Measurements from ENCODE around the gene SCN5A.

The SCN5A gene

DNA sequence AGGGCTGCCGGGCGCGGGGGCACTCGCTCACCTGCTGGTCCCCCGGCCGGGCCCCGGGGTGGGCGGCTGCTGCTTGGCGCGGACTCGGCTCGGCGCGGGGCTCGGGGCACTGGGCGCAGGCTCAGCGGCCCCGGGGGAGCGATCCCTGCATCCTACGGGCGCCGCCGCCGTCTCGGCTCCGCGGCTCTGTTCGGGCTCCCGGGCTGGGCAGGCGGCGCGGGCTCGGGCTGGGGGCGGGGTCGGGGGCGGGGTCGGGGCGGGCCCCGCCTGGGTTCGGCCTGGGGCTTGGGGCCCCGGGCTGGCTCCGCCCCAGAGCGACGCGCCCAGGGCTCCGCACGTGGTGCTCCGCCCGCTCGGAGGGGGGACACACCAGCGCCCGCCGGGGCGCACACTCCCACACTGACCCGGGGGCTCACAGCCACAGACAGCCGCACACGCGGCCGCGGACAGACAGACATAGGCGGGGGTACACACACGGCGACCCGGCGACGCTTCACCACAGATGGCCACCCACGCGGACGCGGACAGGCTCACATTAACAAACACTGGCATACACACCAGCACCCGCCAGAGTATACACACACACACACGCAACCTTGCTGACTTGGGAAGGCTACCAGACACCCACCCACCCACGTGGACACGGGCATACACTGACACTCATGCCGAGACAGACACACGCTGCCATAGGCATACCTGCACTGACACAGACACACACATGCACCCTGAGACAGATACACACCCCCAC is at the start of gene SCN5A:
TSS of gene SCN5A (minus strand) at position 188 of the 748 bp plus-strand sequence. CDS start 16,380 bp downstream, outside the sequence.
- peak in 1 of 2 experiments; percentile 47 for DNase-seq

DNA sequence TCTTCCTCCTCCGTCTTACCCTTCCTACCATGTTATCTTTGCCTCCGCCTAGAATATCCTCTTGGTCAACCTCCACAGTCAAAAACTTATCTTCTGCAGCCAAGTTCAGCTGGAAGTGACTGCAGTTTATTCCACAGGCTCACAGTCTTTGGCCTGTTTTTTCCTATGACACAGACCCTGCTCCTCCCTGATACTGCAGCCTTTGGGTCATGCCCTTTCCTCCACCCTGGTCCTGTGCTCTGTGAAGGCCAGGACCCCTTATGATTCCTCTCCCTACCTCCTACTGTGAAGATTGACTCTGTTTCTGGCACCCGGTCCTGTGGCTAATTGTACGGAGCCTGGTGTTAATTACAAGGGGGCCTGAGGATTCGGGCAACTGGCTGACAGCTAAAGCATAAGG is 49.3 kb upstream of the SCN5A start:
- DNase-seq, result no peak

DNA sequence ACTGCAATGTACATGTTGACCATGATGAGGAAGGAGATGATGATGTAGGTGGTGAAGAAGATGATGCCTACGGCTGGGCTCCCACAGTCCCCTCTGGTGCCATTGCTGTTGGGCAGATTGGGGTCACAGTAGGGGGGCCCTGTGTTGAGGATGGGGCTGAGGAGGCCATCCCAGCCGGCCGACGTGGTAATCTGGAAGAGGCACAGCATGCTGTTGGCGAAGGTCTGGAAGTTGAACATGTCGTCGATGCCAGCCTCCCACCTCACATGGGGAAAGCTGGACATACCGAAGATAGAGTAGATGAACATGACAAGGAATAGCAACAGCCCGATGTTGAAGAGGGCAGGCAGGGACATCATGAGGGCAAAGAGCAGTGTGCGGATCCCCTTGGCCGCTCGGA is 48.6 kb upstream of the SCN5A start:
- DNase-seq, result no peak

DNA sequence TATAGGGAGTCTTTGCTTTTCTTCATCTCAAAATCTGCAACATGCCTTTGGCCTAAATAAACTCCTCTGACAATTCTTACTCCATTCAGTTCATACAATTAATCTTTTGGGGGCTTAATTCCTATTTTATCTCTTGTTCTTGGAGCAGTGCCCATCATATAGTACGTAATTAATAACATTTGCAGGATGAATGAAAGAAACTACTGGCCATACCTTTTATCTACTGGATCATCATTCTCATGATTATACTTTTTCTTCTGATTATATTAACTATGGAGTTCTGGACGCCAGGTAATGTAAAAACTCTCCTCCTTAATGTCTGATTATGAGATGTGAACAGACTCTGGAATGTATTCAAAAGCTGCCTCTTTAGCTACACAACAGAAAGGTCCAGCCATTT is 46.5 kb upstream of the SCN5A start:
- no peak for DNase-seq

DNA sequence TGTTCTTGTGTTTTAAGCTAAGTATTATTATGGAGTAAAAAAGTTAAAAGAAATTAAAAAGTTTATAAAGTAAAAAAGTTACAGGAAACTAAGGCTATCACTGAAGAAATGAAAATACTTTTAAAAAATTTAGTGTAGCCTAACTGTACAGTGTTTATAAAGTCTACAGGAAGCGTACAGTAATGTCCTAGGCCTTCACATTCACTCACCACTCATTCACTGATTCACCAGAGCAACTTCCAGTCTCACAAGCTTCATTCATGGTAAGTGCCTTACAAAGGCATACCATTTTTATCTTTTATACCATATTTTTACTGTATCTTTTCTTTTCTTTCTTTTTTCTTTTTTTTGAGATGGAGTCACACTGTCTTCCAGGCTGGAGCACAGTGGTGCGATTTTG is 40.7 kb upstream of the SCN5A start:
- DNase-seq, result no peak

DNA sequence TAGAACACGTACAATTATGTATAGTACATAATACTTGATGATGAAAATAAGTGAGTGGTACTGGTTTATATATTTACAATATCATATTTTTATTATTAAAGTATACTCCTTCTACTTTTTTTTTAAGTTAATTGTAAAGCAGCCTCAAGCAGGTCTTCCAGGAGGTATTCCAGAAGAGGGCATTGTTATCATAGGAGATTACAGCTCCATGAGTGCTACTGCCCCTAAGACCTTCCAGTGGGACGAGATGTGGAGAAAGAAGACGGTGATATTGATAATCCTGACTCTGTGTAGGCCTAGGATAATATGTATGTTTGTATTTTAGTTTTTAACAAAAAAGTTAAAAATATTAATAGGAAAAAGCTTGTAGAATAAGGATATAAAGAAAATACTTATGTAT is 40.3 kb upstream of the SCN5A start:
- DNase-seq, result no peak

DNA sequence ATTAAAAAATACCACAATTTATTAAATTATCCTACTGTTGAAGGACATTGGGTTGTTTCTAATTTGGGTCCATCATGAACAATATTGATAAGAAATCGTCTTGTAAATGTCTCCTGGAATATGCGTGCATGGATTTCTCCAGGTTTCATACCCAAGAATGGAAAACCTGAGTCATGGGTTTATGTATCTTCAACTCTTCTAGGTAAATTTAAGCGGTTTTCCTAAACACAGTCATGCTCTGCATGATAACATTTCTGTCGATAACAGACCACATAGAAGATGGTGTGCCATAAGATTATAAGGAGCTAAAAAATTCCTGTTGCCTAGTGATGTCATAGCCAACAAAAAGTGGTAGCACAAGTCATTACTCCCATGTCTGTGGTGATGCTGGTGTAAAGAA is 39.9 kb upstream of the SCN5A start:
- DNase-seq, result no peak

DNA sequence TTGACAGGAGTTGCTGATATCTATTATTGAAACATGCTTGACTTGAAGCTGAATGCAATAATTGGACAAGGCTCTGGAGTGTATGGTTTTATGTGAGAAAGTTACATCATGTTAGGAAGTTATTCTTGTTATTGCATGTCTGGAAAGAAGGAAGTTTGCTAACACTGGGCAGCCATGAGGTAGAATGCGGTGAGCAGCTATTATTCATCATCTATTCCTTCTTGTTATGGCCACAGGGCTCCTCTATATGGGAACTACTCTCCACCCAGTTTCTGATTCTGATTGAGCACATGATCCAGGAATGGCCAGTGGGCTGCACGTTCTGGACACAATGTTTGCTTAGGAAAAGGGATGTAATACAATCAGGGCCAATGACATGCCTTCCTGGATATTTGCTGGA is 37.8 kb upstream of the SCN5A start:
- DNase-seq, result no peak

DNA sequence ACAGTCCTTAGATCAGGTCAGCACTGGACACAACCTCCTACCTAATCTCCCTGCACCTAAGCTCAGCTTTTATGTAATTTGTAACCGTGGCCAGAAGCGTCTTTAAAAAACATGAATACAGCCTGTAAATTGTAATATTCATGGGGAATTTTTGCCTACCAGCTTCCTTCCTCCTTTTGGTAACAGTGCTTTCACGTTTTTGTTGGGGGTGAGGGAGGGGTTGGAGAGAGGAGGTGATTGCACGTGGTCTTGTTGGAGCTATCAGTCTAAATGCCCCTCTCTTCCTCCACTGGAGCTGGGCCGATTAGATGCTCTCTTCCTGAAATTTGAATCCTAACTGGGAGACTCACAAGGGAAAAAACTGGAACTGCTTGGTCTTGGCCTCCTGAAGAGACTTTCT is 35.1 kb upstream of the SCN5A start:
- DNase-seq, result no peak

DNA sequence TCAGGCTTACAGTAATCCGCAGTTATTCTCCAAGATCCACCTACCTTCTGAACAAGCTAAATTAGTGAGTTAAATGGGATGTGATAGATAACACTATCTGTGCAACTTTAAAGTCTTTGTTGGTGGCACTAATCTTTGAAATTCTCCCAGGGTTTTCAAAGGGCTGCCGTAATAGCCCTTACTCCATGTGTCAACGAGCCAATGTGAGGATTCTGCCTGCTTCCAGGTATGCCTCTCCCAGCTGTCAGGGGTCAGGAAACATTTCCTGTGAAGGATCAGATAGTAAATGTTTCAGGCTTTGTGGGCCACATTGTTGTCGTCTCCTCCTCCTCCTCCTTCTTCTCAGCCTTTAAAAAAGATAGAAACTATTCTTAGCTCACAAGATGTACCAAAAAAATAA is 20.2 kb upstream of the SCN5A start:
- DNase-seq, result no peak

DNA sequence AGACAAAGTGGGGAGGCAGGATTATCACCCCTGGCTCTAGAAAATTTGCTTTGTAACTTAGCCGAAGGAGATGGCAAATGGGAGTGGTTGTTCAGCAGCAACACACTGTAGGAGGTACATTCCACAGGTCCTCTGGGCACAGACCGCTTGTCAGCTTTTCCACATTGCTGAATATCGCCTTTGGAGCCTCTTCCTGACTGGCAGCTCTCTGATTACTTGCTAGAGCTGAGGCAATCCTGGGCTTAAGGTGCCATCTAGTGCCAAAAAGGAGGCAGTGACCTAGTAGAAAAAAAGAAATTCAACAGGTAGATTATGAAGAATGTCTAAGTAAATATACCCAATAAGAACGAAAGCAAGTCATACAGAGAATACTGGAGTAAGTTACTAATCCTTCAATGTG is 13.1 kb upstream of the SCN5A start:
- DNase-seq, result peak in 1 of 2 experiments; percentile 1

DNA sequence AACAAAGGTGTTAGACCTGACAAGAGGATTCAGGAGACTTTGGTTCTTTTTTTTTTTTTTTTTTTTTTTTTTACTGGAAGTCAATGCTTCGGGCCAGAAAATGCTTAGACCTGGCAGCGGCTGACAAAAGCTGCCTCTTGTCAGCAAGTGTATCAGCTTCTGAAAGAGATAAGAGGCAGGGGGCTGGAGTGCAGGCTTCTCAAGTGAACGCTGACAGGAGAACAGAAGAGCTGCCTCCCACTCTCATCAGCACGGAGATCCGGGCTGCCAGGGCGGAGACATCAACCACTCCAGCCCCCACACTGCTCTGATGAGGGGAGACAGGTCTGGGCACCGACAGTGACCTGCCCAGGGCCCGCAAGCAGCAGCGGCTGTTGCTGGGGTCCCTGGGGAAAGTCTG is 9.4 kb upstream of the SCN5A start:
- no peak for DNase-seq

DNA sequence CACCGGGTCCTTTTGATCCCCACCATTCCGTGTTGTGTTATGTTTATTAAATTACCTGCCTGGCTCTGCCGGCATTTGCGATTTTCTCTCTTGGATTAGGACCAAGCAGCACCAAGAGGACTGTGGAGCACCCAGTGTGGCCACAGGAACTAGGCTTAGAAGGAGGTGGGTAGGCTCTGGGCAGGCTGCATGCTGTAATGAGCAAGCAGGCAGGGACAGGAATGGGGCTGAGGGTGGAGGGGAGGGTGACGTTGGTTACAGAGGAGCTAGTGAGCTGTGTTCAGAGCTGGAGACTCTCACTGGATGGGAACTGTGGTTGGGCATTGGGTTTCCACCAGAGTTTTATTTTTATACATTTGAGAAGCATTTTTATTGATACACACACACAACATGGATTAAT is 7.9 kb upstream of the SCN5A start:
- no peak for DNase-seq

DNA sequence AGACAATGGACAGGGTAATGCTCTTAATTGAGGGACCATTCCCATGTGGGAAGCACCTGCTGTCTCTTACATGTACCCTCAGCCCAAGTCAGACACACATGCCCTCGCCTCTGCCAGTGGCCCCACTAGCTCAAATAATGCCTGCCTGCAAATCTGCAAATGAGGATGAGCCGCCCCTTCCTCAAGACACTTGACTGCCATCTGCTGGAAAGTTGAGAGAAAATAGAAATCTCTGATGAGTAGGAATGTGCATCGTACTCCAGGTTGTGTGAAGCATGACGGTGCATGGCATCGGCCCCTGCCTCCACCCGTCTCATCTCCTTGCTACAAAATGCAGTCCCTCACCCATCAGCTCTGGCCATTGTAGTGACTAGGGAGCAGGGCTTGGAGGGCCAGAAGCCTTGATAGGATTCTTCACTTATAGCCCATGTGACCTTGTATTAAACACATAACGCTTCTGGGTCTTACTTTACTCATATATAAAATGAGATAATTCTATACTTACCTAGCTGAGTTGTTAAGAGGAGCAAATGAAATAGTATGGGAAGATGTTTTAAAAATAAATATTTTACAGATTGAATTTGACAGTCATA is 6.3 kb upstream of the SCN5A start:
- peak; percentile 8 to 45 for DNase-seq

DNA sequence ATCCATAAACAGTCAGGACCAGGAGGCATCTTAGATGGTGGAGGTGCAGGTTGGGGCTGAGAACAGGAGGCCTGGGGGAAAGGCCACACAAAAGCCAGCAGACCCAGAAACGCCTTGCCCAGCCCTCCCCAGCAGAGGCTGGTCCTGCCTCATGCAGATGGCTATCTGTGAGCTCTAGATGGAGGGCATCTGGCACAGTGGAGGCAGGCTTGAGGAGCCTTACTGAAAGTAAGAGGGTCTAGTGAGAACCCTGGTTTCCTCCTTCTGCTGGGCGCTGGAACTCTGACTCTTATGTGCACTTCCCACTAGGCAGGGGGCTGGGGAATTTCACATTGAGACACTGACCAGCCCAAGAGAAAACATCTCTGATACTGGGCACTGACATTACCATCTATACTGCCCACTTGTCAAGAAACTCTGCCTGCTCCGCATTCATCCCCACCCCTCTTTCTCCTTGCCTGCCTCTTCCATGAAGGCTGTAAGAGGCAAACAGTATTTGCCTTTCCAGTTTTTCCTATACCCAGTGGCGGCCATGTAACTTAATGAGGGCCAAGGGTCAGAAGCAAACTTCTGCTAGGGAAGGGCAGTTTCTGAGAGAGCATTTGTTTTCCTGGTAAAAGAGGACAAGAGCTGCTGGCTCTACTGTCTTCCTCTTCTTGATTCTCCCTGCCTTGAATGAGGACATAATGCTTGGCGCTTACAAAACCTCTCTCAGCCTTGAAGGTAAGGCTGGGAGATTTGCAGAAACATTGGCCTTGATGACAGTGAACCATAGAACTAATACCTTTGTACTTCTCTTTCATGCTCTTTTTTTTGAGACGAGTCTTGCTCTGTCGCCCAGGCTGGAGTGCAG is 4.4 kb upstream of the SCN5A start:
- no peak for DNase-seq

DNA sequence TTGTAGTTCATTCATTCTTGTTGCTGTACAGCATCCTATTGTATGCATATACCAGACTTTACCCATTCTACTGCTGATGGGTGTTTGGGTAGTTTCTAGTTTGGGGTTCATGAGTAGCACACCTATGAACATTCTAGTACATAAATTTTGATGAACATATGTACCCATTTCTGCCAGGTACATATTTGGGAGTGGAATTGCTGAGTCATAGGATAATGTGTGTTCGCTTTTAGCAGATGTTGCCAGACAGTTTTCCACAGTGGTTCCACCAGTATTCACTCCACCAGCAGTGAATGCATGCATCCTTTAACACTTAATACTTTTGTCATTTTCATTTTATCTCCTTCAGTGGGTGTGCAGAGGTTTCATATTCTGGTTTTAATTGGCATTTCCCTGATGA is 3.4 kb upstream of the SCN5A start:
- DNase-seq, result no peak

DNA sequence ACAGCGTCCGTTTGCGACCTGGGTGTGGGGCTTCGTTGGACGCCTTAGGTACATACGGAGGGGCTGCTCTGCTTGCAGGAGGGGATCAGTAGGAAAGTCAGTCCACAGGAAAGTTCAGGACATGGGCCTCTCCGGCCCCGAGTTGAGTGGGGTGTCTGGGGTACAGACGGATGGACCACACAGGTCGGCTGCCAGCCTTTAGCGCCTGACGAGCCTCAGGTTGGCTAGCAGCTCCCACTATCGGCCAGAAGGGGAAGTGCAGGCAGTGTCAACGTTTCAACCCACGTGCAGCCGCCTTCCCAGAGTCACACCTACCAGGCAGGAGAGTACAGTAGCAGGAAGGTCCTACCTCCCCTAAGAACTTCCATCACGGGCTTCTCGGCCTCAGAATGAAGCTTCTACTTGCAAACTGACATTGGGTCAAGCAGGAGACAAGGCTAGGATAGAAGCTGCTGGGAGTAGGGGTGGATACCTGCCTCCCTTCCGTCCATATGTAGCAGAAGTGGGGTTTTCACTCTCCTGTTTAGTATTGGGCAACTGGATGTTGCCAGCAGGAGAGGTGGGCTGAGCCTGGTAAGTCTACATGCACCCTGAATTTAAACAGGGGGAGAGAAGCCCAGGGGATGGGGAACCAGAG is 1.8 kb upstream of the SCN5A start:
- DNase-seq, result peak in 1 of 2 experiments; percentile 39

DNA sequence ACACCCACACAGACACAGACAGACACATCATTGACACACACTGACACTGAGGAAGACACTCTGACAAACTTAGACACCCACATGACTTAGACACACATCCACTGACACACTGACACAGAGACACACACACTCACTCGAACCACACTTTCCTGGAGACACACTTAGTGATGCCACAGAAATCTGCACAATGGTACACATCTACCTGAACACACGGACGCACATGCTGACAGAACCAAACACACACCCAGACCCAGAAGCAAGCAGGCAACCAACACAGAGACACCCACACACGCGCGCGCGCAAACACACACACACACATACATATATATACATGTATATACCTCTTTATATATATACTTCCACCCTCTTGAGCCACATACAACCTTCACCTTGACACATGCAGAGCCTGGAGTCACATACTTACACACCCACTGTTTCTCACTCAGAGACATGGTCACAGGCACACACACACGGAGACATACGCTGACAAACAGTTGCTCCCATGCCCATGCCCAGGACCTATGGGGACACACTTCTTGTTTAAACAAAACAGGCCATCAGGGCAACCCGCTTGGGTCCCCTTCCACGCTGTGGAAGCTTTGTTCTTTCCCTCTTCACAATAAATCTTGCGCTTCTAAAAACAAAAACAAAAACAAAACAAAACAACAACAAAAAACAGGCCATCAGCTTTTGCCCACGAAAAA is 913 bp upstream of the SCN5A start:
- no peak for DNase-seq

DNA sequence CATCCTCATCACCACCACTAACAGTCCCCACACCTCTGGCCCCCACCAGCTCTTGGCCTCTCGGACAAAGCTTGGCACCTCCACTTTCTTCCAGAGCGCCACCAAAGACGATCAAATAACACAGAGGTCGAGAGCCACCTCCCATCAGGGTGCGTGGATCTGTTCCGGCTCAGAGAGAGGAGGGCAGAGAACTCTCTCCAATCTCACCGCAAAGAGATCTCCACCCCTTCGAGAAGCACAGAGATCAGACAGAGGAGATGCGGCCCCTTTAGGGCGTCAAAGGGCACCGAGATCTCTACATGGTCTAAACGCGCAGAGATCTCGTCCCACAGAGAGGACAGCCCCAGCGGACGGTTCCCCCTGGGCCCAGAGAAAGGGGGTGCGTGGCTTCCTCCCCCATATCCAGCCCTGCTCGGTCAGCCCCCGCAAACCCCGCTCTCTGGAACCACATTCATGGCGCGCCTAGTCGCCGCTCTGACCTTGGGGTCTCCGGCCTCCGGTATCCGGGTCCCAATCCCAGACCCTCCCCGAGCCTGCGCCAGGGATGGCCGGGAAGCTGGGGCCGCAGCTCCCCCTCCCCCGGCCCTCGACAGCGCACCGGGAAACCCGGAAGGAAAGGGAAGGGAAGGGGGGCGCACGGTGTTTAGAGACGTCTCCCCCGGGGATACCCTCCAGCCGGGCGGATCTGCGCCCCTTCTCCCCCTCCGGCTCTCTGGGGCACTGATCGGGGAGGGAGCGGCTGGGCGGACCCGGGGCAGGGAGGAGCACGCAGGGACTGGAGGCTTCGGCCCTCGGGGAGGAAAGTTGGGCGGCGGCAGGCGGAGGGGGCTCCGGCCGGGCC is 608 bp downstream of the SCN5A start:
- no peak for DNase-seq

DNA sequence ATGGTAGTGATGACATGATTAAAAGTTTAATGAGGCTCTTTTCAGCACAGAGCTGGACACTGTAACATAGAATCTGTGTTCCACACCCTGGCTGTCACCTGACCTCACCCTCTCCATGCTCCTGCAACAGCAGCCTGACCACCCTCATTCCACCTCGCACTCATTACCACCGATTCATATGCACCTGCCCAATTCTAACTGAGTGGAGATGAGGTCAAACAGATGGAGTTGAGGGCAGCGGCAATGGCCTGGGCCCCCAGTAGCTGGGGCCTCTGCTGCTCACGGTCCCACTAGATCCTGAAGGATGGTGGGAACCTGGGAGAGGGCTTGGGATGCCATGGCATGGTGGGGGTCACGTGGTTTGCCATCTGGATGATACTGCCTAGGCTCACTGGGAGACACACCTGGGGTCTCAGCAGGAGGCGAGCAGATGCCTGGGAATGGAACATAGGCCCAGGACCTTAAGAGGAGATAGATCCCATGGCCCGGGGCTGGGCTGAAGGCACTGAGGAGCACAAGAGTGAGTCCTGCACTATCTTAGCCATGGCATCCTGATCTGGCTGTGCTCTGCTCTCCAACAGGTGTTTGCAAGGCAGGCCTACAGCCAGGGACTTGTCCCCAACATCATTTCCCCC is 1.3 kb downstream of the SCN5A start:
- no peak for DNase-seq
